Vagina (tissue), 2 donors: ENCODE data around the gene CCDC182.

Experiments used
- POLR2A ChIP-seq, 2 donors: fragments of 450-650 bp; IDR thresholded peaks; one replicate each; pipeline ENCODE4 v1.6.1; 2017; ENCODE audit warnings: antibody characterized with exemption in 2 of 2, mild to moderate bottlenecking in 2 of 2, moderate library complexity in 2 of 2
- TF ChIP-seq, protein P1 (sequence below), 3 experiments: fragments of 450-650 bp in 2 of 3; fragments of 200-600 bp in 1 of 3; sonication (generic) in 1 of 3; IDR thresholded peaks; one replicate each; pipeline ENCODE4 v1.5.1; 2017 to 2019; ENCODE audit warnings: antibody characterized with exemption in 3 of 3, mild to moderate bottlenecking in 2 of 3, moderate library complexity in 2 of 3

DNA sequence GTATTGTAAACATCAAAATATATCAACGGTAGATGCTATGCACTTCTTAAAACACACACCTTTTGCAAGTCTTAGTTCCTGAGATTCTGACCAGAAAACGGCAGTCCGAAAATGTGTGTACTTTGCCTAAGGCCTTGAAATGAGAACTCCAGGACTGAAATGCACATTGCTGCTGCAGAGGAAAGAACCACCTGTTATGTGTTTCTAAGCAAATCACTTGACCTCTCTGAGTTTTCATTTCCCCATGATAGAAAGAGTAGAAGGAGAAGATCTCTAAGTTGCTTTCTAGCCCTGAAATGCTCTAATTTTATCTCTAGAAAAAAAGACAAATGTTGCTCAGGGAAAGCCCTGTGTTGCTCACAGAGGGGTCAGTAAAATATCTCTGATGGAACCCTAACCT, 9.9 kb downstream of the CCDC182 start:
- TF ChIP-seq, protein P1, sequence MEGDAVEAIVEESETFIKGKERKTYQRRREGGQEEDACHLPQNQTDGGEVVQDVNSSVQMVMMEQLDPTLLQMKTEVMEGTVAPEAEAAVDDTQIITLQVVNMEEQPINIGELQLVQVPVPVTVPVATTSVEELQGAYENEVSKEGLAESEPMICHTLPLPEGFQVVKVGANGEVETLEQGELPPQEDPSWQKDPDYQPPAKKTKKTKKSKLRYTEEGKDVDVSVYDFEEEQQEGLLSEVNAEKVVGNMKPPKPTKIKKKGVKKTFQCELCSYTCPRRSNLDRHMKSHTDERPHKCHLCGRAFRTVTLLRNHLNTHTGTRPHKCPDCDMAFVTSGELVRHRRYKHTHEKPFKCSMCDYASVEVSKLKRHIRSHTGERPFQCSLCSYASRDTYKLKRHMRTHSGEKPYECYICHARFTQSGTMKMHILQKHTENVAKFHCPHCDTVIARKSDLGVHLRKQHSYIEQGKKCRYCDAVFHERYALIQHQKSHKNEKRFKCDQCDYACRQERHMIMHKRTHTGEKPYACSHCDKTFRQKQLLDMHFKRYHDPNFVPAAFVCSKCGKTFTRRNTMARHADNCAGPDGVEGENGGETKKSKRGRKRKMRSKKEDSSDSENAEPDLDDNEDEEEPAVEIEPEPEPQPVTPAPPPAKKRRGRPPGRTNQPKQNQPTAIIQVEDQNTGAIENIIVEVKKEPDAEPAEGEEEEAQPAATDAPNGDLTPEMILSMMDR (IDR thresholded peaks at IDR 0.05), result no peak
- no peak for TF ChIP-seq POLR2A (IDR thresholded peaks at IDR 0.05)
